ENCODE results near the gene GLRX3. TPM values are rescaled to one million over a fixed set of nuclear protein-coding genes. Genes with fewer than 3 reads are reported as not detected.
A peak's percentile ranks its signal among the peaks of the same experiment; 100 is the strongest.
"Not testable (repeated sequence)": the region's sequence is repeated elsewhere in the genome, so short reads cannot be mapped to it uniquely, and the experiment has no call there.

GLRX3 gene
- 171 and 200 TPM in 2 replicates for total RNA-seq

- no peak for FAIRE-seq
- no peak for TF ChIP-seq CTCF (IDR thresholded peaks at IDR 0.05; ENCODE audit: insufficient read depth, low read length, severe bottlenecking)
- Histone ChIP-seq H3K36me3 (ENCODE audit: control insufficient read depth, insufficient read depth, low read length) (peaks cover 3% of the 10 kb centered on the region), H3K4me3 (ENCODE audit: low read depth, low read length) (peak within 1 kb of the TSS; percentile 79), H3K27me3 (ENCODE audit: control insufficient read depth, insufficient read depth, low read length) (no peaks in the 10 kb centered on the region)
- DNase-seq (ENCODE audit: low read depth), result peak; percentile 48
These were observed at the start of gene GLRX3 for GRCh38 chr10:130136226-130137089. Gene GLRX3, plus strand, starts transcription at chr10:130136391. Its CDS starts 30 bp downstream, at chr10:130136421.

- not testable (repeated sequence) for FAIRE-seq; DNase-seq (ENCODE audit: low read depth); H3K36me3 ChIP-seq (ENCODE audit: control insufficient read depth, insufficient read depth, low read length); H3K27me3 ChIP-seq (ENCODE audit: control insufficient read depth, insufficient read depth, low read length); H3K4me3 ChIP-seq (ENCODE audit: low read depth, low read length)
These were observed 45.6 kb upstream of the GLRX3 start for GRCh38 chr10:130090565-130090964.

GRCh38 chr10:130099344-130099743 lies 36.8 kb upstream of the GLRX3 start:
- no peak overlapping the region for H3K4me3 ChIP-seq (ENCODE audit: low read depth, low read length)
- no peak for DNase-seq (ENCODE audit: low read depth)
- TF ChIP-seq CTCF (IDR thresholded peaks at IDR 0.05; ENCODE audit: insufficient read depth, low read length, severe bottlenecking), result no peak
- H3K36me3 ChIP-seq (ENCODE audit: control insufficient read depth, insufficient read depth, low read length), result no peaks in the 10 kb centered on the region
- FAIRE-seq, result no peak
- no peaks in the 10 kb centered on the region for H3K27me3 ChIP-seq (ENCODE audit: control insufficient read depth, insufficient read depth, low read length)

- no peaks in the 10 kb centered on the region for H3K36me3 ChIP-seq (ENCODE audit: control insufficient read depth, insufficient read depth, low read length)
- H3K27me3 ChIP-seq (ENCODE audit: control insufficient read depth, insufficient read depth, low read length), result no peaks in the 10 kb centered on the region
- no peak for DNase-seq (ENCODE audit: low read depth)
- no peak for TF ChIP-seq CTCF (IDR thresholded peaks at IDR 0.05; ENCODE audit: insufficient read depth, low read length, severe bottlenecking)
- no peak overlapping the region for H3K4me3 ChIP-seq (ENCODE audit: low read depth, low read length)
- no peak for FAIRE-seq
These were observed 30.5 kb upstream of the GLRX3 start for GRCh38 chr10:130105724-130106123.

GRCh38 chr10:130108146-130108545 lies 28.0 kb upstream of the GLRX3 start:
- not testable (repeated sequence) for FAIRE-seq

GRCh38 chr10:130108934-130109604 lies 27.1 kb upstream of the GLRX3 start:
- FAIRE-seq (peak; percentile 13), DNase-seq (ENCODE audit: low read depth) (no peak)
- Histone ChIP-seq H3K27me3 (ENCODE audit: control insufficient read depth, insufficient read depth, low read length) (no peaks in the 10 kb centered on the region), H3K4me3 (ENCODE audit: low read depth, low read length) (peak overlapping the region; percentile 99), H3K36me3 (ENCODE audit: control insufficient read depth, insufficient read depth, low read length) (no peaks in the 10 kb centered on the region)
- no peak for TF ChIP-seq CTCF (IDR thresholded peaks at IDR 0.05; ENCODE audit: insufficient read depth, low read length, severe bottlenecking)

More at GRCh38 chr10:130108146-130108545, 28.0 kb upstream of the GLRX3 start:
- not testable (repeated sequence) for H3K27me3 ChIP-seq (ENCODE audit: control insufficient read depth, insufficient read depth, low read length); H3K4me3 ChIP-seq (ENCODE audit: low read depth, low read length); DNase-seq (ENCODE audit: low read depth); H3K36me3 ChIP-seq (ENCODE audit: control insufficient read depth, insufficient read depth, low read length)

Data from bronchial epithelial cell (primary cell).